Measurements from ENCODE around the gene PDE2A. TPM values are rescaled to one million over a fixed set of nuclear protein-coding genes. Genes with fewer than 3 reads are reported as not detected.
A peak's percentile ranks its signal among the peaks of the same experiment; 100 is the strongest.

PDE2A gene
- total RNA-seq, 2 experiments from 2014 or later, result 4.0 to 4.5 TPM

- CTCF ChIA-PET, result no interaction called here
- Histone ChIP-seq H3K27me3 (ENCODE audit: control insufficient read depth in 1 of 2, insufficient read depth in 2 of 2, low read length in 2 of 2) (no peaks in the 10 kb centered on the region), H3K9me3 (ENCODE audit: control insufficient read depth in 1 of 2, insufficient read depth in 1 of 2, low read length in 2 of 2) (no peaks in the 10 kb centered on the region), H3K4me3 (ENCODE audit: low read length) (no peak overlapping the region), H3K36me3 (ENCODE audit: insufficient read depth, low read length) (peaks cover 93% of the 10 kb centered on the region), H3K27ac (ENCODE audit: low read depth in 1 of 2, low read length in 2 of 2) (no peak overlapping the region), H3K4me1 (ENCODE audit: insufficient read depth, low read length) (no peaks in the 10 kb centered on the region)
- intact Hi-C loops (cut with DNase I, micrococcal nuclease), result no loop called here
- no peak for TF ChIP-seq CTCF (IDR thresholded peaks at IDR 0.05)
- Mint-ChIP-seq H3K9me3 (no peaks in the 10 kb centered on the region), H3K4me1 (ENCODE audit: low read depth) (no peaks in the 10 kb centered on the region), H3K27me3 (no peaks in the 10 kb centered on the region), H3K4me3 (no peak overlapping the region), H3K36me3 (ENCODE audit: low read depth) (peaks cover 93% of the 10 kb centered on the region), H3K27ac (no peak overlapping the region)
- POLR2A ChIA-PET, result no interaction called here
- ATAC-seq (ENCODE audit: poor library complexity), result no peak
- DNase-seq, result no peak
Observed at GRCh38 chr11:72693271-72693968, 19.2 kb upstream of the PDE2A start.

- CTCF ChIA-PET, result no interaction called here
Observed at GRCh38 chr11:72692498-72693237, 18.4 kb upstream of the PDE2A start.

GRCh38 chr11:72690166-72690565 lies 15.9 kb upstream of the PDE2A start:
- no peaks in the 10 kb centered on the region for H3K9me3 ChIP-seq (ENCODE audit: control insufficient read depth in 1 of 2, insufficient read depth in 1 of 2, low read length in 2 of 2)
- ChIA-PET CTCF (no interaction called here), POLR2A (interaction anchor here (0.6 kb wide), 1 partner anchor 46 kb away, joined by 4 read pairs; no protein-coding TSS in a partner anchor)
- no peak for ATAC-seq (ENCODE audit: poor library complexity)
- TF ChIP-seq CTCF (IDR thresholded peaks at IDR 0.05), result no peak
- intact Hi-C loops (cut with DNase I, micrococcal nuclease), result no loop called here
- H3K4me1 Mint-ChIP-seq (ENCODE audit: low read depth), result peaks cover 12% of the 10 kb centered on the region
- peaks cover 86% of the 10 kb centered on the region for H3K36me3 Mint-ChIP-seq (ENCODE audit: low read depth)
- H3K4me1 ChIP-seq (ENCODE audit: insufficient read depth, low read length), result peaks cover 2% of the 10 kb centered on the region
- no peak overlapping the region for H3K4me3 Mint-ChIP-seq
- H3K27me3 ChIP-seq (ENCODE audit: control insufficient read depth in 1 of 2, insufficient read depth in 2 of 2, low read length in 2 of 2), result no peaks in the 10 kb centered on the region
- H3K27ac Mint-ChIP-seq, result no peak overlapping the region
- H3K27ac ChIP-seq (ENCODE audit: low read depth in 1 of 2, low read length in 2 of 2), result no peak overlapping the region
- H3K4me3 ChIP-seq (ENCODE audit: low read length), result no peak overlapping the region
- DNase-seq, result no peak
- peaks cover 91% of the 10 kb centered on the region for H3K36me3 ChIP-seq (ENCODE audit: insufficient read depth, low read length)
- H3K27me3 Mint-ChIP-seq, result no peaks in the 10 kb centered on the region
- H3K9me3 Mint-ChIP-seq, result no peaks in the 10 kb centered on the region

More at GRCh38 chr11:72692498-72693237, 18.4 kb upstream of the PDE2A start:
- ATAC-seq (ENCODE audit: poor library complexity), result no peak
- Histone ChIP-seq H3K4me1 (ENCODE audit: insufficient read depth, low read length) (no peaks in the 10 kb centered on the region), H3K4me3 (ENCODE audit: low read length) (no peak overlapping the region), H3K27me3 (ENCODE audit: control insufficient read depth in 1 of 2, insufficient read depth in 2 of 2, low read length in 2 of 2) (no peaks in the 10 kb centered on the region), H3K9me3 (ENCODE audit: control insufficient read depth in 1 of 2, insufficient read depth in 1 of 2, low read length in 2 of 2) (no peaks in the 10 kb centered on the region), H3K36me3 (ENCODE audit: insufficient read depth, low read length) (peaks cover 93% of the 10 kb centered on the region), H3K27ac (ENCODE audit: low read depth in 1 of 2, low read length in 2 of 2) (no peak overlapping the region)
- POLR2A ChIA-PET, result no interaction called here
- Mint-ChIP-seq H3K4me3 (no peak overlapping the region), H3K9me3 (no peaks in the 10 kb centered on the region), H3K27me3 (no peaks in the 10 kb centered on the region), H3K27ac (peak overlapping the region; percentile 12), H3K4me1 (ENCODE audit: low read depth) (no peaks in the 10 kb centered on the region), H3K36me3 (ENCODE audit: low read depth) (peaks cover 94% of the 10 kb centered on the region)
- intact Hi-C loops (cut with DNase I, micrococcal nuclease), result no loop called here
- no peak for TF ChIP-seq CTCF (IDR thresholded peaks at IDR 0.05)
- no peak for DNase-seq

Data from CD4-positive, alpha-beta T cell (primary cell).